GM12892 (cell line): Measurements from ENCODE around the gene SHMT2.

Experiments used
- POLR2A ChIP-seq: IDR thresholded peaks from 2 replicates; pipeline ENCODE4 v1.6.1; 2011; ENCODE audit warnings: low read depth, low read length, control low read depth
- POLR2AphosphoS5 ChIP-seq: IDR thresholded peaks from 2 replicates; pipeline ENCODE4 v1.6.1; 2011; ENCODE audit warnings: low read depth, low read length, control low read depth
- TAF1 ChIP-seq: IDR thresholded peaks from 2 replicates; pipeline ENCODE4 v1.6.1; 2011; ENCODE audit warnings: low read depth, mild to moderate bottlenecking, control low read depth, low read length, borderline replicate concordance

GRCh38 chr12:57266681-57267080 lies 37.2 kb downstream of the SHMT2 start:
- TF ChIP-seq POLR2AphosphoS5, result no peak
- no peak for TF ChIP-seq TAF1
- no peak for TF ChIP-seq POLR2A
